ENCODE data around the gene ULK4.
"Not testable (repeated sequence)": the region's sequence is repeated elsewhere in the genome, so short reads cannot be mapped to it uniquely, and the experiment has no call there.

The ULK4 gene

GRCh38 chr3:41417574-41417973, 544.3 kb downstream of the ULK4 start:
- TF ChIP-seq, protein P1, sequence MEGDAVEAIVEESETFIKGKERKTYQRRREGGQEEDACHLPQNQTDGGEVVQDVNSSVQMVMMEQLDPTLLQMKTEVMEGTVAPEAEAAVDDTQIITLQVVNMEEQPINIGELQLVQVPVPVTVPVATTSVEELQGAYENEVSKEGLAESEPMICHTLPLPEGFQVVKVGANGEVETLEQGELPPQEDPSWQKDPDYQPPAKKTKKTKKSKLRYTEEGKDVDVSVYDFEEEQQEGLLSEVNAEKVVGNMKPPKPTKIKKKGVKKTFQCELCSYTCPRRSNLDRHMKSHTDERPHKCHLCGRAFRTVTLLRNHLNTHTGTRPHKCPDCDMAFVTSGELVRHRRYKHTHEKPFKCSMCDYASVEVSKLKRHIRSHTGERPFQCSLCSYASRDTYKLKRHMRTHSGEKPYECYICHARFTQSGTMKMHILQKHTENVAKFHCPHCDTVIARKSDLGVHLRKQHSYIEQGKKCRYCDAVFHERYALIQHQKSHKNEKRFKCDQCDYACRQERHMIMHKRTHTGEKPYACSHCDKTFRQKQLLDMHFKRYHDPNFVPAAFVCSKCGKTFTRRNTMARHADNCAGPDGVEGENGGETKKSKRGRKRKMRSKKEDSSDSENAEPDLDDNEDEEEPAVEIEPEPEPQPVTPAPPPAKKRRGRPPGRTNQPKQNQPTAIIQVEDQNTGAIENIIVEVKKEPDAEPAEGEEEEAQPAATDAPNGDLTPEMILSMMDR (IDR thresholded peaks at IDR 0.05; ENCODE audit: poor library complexity, severe bottlenecking): no peak
- DNase-seq (ENCODE audit: low spot score): no peak

DNA sequence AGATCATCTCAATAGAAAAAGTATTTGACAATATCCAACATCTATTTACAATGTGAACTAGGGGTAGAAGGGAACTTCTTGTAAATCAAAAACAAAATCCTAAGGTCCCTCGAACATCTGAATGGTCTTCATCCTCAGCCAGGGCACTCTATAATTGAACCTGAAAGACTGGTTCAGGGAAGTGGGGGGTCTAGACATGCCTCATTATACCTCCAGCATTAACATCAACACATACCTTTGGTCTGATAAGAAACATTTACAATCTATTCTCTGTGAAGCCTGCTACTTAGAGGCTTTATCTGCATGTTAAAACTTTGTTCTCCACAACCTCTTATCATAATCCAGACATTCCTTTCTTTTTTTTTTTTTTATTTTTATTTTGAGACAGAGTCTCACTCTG, 550.8 kb downstream of the ULK4 start:
- DNase-seq (ENCODE audit: low spot score) (no peak), ATAC-seq (ENCODE audit: low read depth) (no peak)
- H3K9me3 ChIP-seq (ENCODE audit: severe bottlenecking): no peaks in the 10 kb centered on the region
- no peaks in the 10 kb centered on the region for H3K36me3 ChIP-seq (ENCODE audit: low read depth)
- H3K4me1 ChIP-seq (ENCODE audit: insufficient read depth, poor library complexity, severe bottlenecking): no peaks in the 10 kb centered on the region
- no peak overlapping the region for H3K4me3 ChIP-seq (ENCODE audit: severe bottlenecking)
- TF ChIP-seq, protein P1 (IDR thresholded peaks at IDR 0.05; ENCODE audit: poor library complexity, severe bottlenecking): no peak
- no peak overlapping the region for H3K27ac ChIP-seq (ENCODE audit: poor library complexity, severe bottlenecking)
- H3K27me3 ChIP-seq (ENCODE audit: insufficient read depth, poor library complexity, severe bottlenecking): no peaks in the 10 kb centered on the region

More at GRCh38 chr3:41417574-41417973, 544.3 kb downstream of the ULK4 start:
- ATAC-seq (ENCODE audit: low read depth): no peak
- Histone ChIP-seq H3K27ac (ENCODE audit: poor library complexity, severe bottlenecking) (no peak overlapping the region), H3K4me1 (ENCODE audit: insufficient read depth, poor library complexity, severe bottlenecking) (no peaks in the 10 kb centered on the region), H3K27me3 (ENCODE audit: insufficient read depth, poor library complexity, severe bottlenecking) (no peaks in the 10 kb centered on the region), H3K36me3 (ENCODE audit: low read depth) (no peaks in the 10 kb centered on the region), H3K9me3 (ENCODE audit: severe bottlenecking) (no peaks in the 10 kb centered on the region), H3K4me3 (ENCODE audit: severe bottlenecking) (no peak overlapping the region)

- TF ChIP-seq, protein P1 (IDR thresholded peaks at IDR 0.05; ENCODE audit: poor library complexity, severe bottlenecking): no peak
- Histone ChIP-seq H3K4me3 (ENCODE audit: severe bottlenecking) (no peak overlapping the region), H3K27ac (ENCODE audit: poor library complexity, severe bottlenecking) (no peak overlapping the region), H3K4me1 (ENCODE audit: insufficient read depth, poor library complexity, severe bottlenecking) (no peaks in the 10 kb centered on the region), H3K9me3 (ENCODE audit: severe bottlenecking) (no peaks in the 10 kb centered on the region), H3K27me3 (ENCODE audit: insufficient read depth, poor library complexity, severe bottlenecking) (no peaks in the 10 kb centered on the region), H3K36me3 (ENCODE audit: low read depth) (no peaks in the 10 kb centered on the region)
- no peak for ATAC-seq (ENCODE audit: low read depth)
- DNase-seq (ENCODE audit: low spot score): no peak
Observed at GRCh38 chr3:41405466-41405865, 556.4 kb downstream of the ULK4 start.

- H3K27me3 ChIP-seq (ENCODE audit: insufficient read depth, poor library complexity, severe bottlenecking): no peaks in the 10 kb centered on the region
- DNase-seq (ENCODE audit: low spot score) (no peak), ATAC-seq (ENCODE audit: low read depth) (no peak)
- no peak overlapping the region for H3K4me3 ChIP-seq (ENCODE audit: severe bottlenecking)
- H3K4me1 ChIP-seq (ENCODE audit: insufficient read depth, poor library complexity, severe bottlenecking): no peaks in the 10 kb centered on the region
- no peaks in the 10 kb centered on the region for H3K9me3 ChIP-seq (ENCODE audit: severe bottlenecking)
- no peaks in the 10 kb centered on the region for H3K36me3 ChIP-seq (ENCODE audit: low read depth)
- no peak overlapping the region for H3K27ac ChIP-seq (ENCODE audit: poor library complexity, severe bottlenecking)
- TF ChIP-seq, protein P1 (IDR thresholded peaks at IDR 0.05; ENCODE audit: poor library complexity, severe bottlenecking): no peak
Observed at GRCh38 chr3:41404582-41404981, 557.3 kb downstream of the ULK4 start.

- no peak for DNase-seq (ENCODE audit: low spot score)
- no peak for ATAC-seq (ENCODE audit: low read depth)
- Histone ChIP-seq H3K4me3 (ENCODE audit: severe bottlenecking) (no peak overlapping the region), H3K27ac (ENCODE audit: poor library complexity, severe bottlenecking) (no peak overlapping the region), H3K36me3 (ENCODE audit: low read depth) (no peaks in the 10 kb centered on the region), H3K27me3 (ENCODE audit: insufficient read depth, poor library complexity, severe bottlenecking) (no peaks in the 10 kb centered on the region), H3K9me3 (ENCODE audit: severe bottlenecking) (no peaks in the 10 kb centered on the region), H3K4me1 (ENCODE audit: insufficient read depth, poor library complexity, severe bottlenecking) (no peaks in the 10 kb centered on the region)
- TF ChIP-seq, protein P1 (IDR thresholded peaks at IDR 0.05; ENCODE audit: poor library complexity, severe bottlenecking): no peak
Observed at GRCh38 chr3:41394896-41395295, 567.0 kb downstream of the ULK4 start.

DNA sequence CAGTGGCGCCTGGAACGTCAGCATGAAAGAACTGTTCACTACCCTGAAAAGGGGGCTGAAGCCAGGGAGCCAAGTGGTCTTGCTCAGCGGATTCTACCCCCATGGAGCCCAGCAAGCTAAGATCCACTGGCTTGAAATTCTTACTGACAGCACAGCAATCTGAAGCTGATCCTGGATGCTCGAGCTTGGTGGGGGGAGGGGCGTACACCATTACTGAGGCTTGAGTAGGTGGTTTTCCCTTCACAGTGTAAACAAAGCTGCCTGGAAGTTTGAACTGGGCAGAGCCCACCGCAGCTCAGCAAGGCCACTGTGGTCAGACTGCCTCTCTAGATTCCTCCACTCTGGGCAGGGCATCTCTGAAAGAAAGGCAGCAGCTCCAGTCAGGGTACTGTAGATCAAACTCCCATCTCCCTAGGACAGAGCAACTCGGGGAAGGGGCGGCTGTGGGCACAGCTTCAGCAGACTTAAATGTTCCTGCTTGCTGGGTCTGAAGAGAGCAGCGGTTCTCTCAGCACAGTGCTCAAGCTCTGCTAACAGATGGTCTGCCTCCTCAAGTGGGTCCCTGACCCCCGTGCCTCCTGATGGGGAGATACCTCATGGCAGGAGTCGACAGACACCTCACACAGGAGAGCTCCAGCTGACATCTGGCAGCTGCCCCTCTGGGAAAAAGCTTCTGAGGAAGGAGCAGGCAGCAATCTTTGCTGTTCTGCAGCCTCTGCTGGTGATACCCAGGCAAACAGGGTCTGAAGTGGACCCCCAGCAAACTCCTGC, 591.0 kb downstream of the ULK4 start:
- H3K4me3 ChIP-seq (ENCODE audit: severe bottlenecking); H3K36me3 ChIP-seq (ENCODE audit: low read depth); H3K9me3 ChIP-seq (ENCODE audit: severe bottlenecking); H3K4me1 ChIP-seq (ENCODE audit: insufficient read depth, poor library complexity, severe bottlenecking); H3K27me3 ChIP-seq (ENCODE audit: insufficient read depth, poor library complexity, severe bottlenecking); DNase-seq (ENCODE audit: low spot score); H3K27ac ChIP-seq (ENCODE audit: poor library complexity, severe bottlenecking); ATAC-seq (ENCODE audit: low read depth): not testable (repeated sequence)
